Measurements from ENCODE around the gene CYTH1.
A peak's percentile ranks its signal among the peaks of the same experiment; 100 is the strongest.

CYTH1 gene

DNA sequence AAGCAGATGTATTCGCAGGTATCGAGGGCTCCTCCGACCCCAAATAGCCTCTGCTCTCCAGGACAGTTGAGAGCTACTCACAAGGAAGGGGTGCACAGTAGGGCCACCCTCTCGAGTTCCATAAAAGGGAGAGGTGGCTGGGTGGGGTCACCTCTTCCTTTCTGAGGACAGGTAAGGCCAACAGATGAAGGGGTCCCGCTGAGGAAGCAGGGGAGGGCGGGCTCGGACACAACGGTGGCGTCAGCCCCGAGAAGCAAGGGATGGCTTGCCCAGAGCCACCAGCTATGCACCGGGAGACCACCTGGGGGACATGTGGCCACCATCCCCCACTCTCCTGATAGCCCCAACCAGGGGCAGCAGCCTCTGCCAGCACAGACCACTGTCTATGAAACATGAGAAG is 15.1 kb upstream of the CYTH1 start:
- Mint-ChIP-seq H3K9me3 (no peaks in the 10 kb centered on the region), H3K27me3 (no peaks in the 10 kb centered on the region), H3K4me1 (peaks cover 71% of the 10 kb centered on the region), H3K27ac (no peak overlapping the region), H3K36me3 (peaks cover 33% of the 10 kb centered on the region), H3K4me3 (no peak overlapping the region)

DNA sequence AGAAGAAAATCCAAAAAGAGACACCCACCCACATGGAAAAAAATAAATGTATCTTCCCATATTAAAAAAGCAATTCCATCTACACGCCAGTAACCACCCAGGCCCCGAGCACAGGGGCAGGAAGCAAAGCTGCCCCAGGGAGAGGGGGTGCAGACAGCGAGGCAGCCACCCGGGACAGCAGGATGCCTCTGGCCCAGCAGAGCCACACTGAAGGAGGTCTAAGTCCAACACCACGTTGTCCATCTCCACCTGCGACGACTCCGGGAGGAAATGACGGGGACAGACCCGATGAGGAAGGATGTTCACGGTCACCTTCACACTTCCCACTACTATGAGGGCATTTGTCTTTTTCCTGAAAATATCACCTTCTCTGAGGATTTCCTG is 14.4 kb upstream of the CYTH1 start:
- Mint-ChIP-seq H3K4me3 (no peak overlapping the region), H3K9me3 (no peaks in the 10 kb centered on the region), H3K27ac (peak overlapping the region; percentile 74), H3K27me3 (no peaks in the 10 kb centered on the region), H3K36me3 (peaks cover 39% of the 10 kb centered on the region), H3K4me1 (peaks cover 78% of the 10 kb centered on the region)

DNA sequence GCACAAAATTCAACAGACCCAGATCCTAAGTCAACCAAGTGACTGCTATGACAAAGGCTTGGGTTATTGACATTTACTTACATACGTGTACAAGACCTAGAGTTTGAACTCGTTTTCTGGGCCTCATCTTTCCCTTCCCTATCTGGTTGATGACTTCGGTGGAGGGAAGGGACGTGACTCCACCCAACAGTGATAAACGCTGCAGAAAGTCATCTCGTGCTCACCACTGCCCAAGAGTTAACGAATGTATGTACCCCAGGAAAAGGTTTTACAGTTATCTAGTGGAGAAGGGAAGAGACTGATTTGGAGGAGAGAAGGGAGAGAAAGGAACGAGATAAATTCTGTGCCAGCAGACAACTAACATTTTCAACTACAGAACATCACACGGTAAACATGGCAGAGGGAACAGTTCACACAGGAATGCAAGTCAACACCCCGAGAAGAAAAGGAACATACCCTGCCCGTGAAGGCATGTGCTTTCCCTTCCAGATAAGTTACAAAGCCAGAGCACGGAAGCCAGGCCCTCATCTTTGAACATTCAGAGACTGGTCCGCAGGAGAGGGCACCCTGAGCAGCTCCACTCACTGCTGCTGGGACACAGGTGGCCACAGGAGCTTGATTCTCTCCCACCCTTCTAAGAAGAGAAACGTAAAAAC is 13.9 kb upstream of the CYTH1 start:
- no peaks in the 10 kb centered on the region for H3K9me3 Mint-ChIP-seq
- no peaks in the 10 kb centered on the region for H3K27me3 Mint-ChIP-seq
- H3K4me3 Mint-ChIP-seq = no peak overlapping the region
- peak overlapping the region; percentile 74 for H3K27ac Mint-ChIP-seq
- H3K4me1 Mint-ChIP-seq = peaks cover 76% of the 10 kb centered on the region
- peaks cover 40% of the 10 kb centered on the region for H3K36me3 Mint-ChIP-seq

DNA sequence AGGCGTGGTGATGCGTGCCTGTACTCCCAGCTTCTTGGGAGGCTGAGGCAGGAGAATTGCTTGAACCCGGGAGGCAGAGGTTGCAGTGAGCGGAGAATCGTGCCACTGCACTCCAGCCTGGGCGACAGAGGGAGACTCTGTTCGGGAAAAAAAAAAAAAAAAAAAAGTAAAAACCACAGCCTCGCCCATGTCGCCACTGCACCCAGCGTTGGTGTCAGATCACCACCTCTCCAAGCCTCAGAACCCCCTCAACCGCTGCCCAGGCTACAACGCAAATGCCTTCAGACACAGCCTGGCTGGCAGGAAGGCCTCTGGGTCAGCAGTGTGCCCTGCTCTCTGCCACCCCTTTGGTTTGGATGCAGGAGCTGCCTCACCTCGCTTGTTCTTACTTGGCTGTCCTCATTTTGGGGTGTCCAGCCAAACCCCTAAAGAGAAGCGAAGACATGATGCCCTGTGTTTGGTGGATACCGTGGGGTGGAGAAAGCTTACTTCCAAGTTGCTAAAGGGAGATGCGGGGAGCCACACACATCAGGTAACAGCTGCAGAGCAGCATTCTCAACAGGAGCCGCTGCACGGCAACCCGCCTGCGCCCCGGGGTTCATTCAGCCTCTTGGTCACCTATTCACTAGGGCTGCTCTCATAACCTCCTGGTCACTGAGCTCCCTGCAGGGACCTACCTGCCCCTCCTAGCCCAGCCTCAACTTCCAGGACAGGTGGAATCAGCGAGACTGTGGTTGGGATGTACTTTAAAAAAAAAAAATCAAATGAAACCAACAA is 13.0 kb upstream of the CYTH1 start:
- no peaks in the 10 kb centered on the region for H3K27me3 Mint-ChIP-seq
- H3K4me1 Mint-ChIP-seq = peaks cover 79% of the 10 kb centered on the region
- no peak overlapping the region for H3K4me3 Mint-ChIP-seq
- peak overlapping the region; percentile 65 for H3K27ac Mint-ChIP-seq
- H3K9me3 Mint-ChIP-seq = no peaks in the 10 kb centered on the region
- peaks cover 43% of the 10 kb centered on the region for H3K36me3 Mint-ChIP-seq

DNA sequence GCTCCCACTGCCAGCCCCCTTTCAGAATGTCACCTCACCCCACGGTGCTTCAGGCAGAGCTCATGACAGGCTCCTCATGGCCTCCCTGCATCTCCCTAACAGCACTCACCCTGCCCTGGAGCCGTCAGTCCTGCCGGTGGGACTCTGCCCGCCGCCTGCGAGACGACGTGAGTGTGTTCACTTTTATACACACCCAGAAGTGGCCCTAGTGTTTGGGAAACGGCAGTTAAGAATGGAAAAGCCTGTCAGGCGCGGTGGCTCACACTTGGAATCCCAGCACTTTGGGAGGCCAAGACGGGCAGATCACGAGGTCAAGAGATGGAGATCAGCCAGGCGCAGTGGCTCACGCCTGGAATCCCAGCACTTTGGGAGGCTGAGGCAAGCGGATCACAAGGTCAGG is 12.3 kb upstream of the CYTH1 start:
- Mint-ChIP-seq H3K9me3 (no peaks in the 10 kb centered on the region), H3K27me3 (no peaks in the 10 kb centered on the region), H3K27ac (no peak overlapping the region), H3K4me1 (peaks cover 79% of the 10 kb centered on the region), H3K36me3 (peaks cover 39% of the 10 kb centered on the region), H3K4me3 (no peak overlapping the region)

DNA sequence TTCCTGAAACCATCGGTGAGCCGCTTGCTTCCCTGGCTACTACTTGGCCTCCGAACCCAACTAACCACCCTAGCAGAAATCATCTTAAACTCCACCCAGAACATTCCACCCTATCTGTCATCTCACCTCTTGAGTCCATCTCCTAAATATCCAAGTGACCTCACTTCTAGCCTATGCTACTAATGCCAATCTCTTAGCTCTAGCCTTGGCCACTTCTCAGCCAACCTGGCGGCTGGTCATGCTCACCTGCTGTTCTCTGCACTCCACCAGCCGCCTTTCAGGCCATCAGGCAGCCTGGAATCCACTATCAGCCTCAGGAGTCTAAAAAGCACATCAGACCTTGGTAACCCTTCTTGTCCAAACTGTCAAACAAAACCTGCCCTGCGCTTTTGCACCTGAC is 11.9 kb upstream of the CYTH1 start:
- Mint-ChIP-seq H3K9me3 (no peaks in the 10 kb centered on the region), H3K27ac (peak overlapping the region; percentile 66), H3K27me3 (no peaks in the 10 kb centered on the region), H3K4me3 (no peak overlapping the region), H3K4me1 (peaks cover 79% of the 10 kb centered on the region), H3K36me3 (peaks cover 36% of the 10 kb centered on the region)

DNA sequence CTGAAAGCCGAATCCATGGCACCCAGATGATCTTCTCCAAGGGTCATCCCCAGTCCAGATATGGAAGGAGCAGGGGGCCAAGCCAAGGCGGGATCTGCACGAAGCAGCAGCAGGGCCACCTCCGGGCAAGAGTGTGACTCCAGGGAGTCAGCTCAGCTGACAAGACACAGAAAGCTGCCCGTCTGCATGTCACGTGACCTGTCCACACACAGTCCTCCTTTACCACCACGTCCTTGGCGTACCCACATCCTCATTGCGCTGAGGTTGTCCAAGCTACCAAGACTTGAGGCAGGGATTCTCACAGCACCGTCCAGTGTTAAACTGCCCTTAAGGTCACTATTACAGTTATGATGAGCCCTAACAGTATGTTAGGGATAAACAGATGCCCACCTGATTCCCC is 11.3 kb upstream of the CYTH1 start:
- Mint-ChIP-seq H3K9me3 (no peaks in the 10 kb centered on the region), H3K27ac (peak overlapping the region; percentile 66), H3K4me3 (no peak overlapping the region), H3K27me3 (no peaks in the 10 kb centered on the region), H3K36me3 (peaks cover 32% of the 10 kb centered on the region), H3K4me1 (peaks cover 79% of the 10 kb centered on the region)

DNA sequence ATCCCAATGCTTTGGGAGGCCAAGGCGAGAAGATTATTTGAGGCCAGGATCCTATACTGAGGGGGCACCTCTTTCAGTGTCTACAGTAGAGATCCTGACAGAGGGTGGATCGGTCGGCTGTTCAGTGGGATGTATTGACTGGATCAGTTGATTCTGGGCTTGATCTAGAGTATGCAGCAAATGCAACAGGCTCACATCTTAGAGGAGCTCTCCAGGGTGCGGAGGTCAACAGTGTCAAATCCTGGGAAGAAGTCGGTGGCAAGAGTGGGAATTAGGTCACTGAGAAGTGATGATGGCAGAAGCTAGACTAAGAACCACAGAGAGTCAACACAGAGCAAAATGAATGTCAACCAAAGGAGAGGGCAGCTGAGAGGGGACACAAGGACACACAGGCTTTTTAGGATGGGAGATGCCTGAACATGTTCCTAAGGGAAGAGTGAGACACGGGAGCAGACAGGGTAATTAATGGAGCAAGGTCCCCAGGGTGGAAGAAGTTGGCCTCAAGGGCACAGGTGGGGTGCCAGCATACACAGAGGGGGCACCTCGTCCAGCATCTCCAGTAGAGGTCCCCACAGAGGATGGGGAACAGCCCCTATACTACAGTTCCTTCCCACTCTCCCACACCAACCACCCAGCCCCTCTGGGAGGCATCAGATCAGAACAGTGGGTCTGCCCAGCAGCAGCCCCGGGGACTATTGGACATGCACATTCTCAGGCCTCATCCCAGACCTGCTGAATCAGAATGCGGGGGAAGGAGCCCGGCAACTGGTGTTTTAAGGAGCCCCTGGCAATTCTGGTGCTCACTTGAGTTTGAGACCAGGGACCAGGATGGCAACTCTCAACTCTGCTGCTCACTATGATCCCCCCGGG is 10.0 kb upstream of the CYTH1 start:
- Mint-ChIP-seq H3K27me3 (no peaks in the 10 kb centered on the region), H3K4me3 (peak overlapping the region; percentile 11), H3K36me3 (peaks cover 30% of the 10 kb centered on the region), H3K4me1 (peaks cover 83% of the 10 kb centered on the region), H3K27ac (peak overlapping the region; percentile 79), H3K9me3 (no peaks in the 10 kb centered on the region)

DNA sequence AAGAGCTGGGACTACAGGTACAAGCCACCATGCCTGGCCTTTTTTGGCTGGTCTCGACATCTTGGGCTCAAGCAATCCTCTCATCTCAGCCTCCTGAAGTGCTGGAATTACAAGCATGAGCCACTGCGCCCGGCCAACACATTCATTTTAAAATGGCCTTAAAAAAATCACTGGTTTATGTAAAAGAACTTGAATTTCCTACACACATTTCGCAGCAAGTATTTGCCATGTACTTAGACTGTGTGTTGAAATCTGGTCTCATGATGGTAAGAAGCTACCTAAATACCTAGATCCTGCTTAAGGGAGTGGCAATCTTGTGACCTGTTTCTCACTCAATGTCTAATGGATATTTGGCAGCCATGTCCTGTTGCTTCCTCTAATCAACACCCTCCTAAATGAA is 8.5 kb upstream of the CYTH1 start:
- H3K4me1 Mint-ChIP-seq = peaks cover 84% of the 10 kb centered on the region
- no peaks in the 10 kb centered on the region for H3K27me3 Mint-ChIP-seq
- peak overlapping the region; percentile 79 for H3K27ac Mint-ChIP-seq
- H3K36me3 Mint-ChIP-seq = peaks cover 22% of the 10 kb centered on the region
- H3K4me3 Mint-ChIP-seq = peak overlapping the region; percentile 33
- no peaks in the 10 kb centered on the region for H3K9me3 Mint-ChIP-seq

DNA sequence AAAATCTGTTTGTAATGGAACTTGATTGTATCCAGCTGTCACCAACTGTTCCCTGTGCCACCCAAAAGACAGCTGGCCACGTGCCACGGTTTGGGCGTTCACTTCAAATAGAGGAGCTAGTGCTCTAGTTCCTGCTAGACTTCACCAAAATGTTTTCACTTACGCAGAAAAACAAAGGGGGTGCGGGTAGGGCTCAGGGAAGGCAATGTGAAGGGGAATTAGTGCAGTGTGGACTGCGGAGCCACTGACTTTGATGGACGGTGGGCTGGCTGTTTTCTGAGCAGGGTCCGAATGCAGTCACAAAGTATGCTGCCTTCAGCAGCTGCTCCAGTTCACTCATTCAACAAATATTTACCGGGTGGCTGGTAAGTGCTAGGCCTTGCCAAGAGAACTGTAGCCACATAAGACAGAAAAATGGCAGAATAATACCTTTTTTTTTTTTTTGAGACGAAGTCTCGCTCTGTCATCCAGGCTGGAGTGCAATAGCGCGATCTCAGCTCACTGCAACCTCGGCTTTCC is 7.6 kb upstream of the CYTH1 start:
- Mint-ChIP-seq H3K27ac (peak overlapping the region; percentile 92), H3K9me3 (no peaks in the 10 kb centered on the region), H3K4me1 (peaks cover 86% of the 10 kb centered on the region), H3K27me3 (no peaks in the 10 kb centered on the region), H3K36me3 (peaks cover 22% of the 10 kb centered on the region), H3K4me3 (peak overlapping the region; percentile 55)

DNA sequence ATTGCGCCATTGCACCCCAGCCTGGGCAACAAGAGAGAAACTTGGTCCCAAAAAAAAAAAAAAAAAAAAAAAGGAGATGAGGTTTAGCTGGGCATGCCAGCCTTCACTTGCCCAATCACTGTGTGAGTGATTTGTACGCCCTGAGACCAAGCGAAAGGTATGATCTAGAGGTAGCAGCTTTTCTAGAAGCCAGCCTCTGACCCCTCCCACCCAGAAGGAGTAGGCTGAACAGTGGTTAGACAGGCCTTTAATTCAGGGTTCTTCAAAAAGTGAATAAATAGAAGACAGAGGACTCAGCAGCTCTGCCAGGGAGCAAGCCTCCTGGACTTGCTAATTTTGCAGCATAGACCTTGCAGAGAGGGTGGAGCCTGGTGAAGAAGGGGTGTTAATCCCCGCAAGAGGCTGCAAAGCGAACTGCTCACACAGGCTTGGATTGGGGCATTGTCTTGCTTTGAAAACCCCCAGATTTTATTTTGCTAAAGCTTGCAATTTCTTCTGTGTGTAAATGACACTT is 7.1 kb upstream of the CYTH1 start:
- H3K36me3 Mint-ChIP-seq = peaks cover 19% of the 10 kb centered on the region
- peak overlapping the region; percentile 92 for H3K27ac Mint-ChIP-seq
- H3K27me3 Mint-ChIP-seq = no peaks in the 10 kb centered on the region
- no peaks in the 10 kb centered on the region for H3K9me3 Mint-ChIP-seq
- peak overlapping the region; percentile 55 for H3K4me3 Mint-ChIP-seq
- peaks cover 88% of the 10 kb centered on the region for H3K4me1 Mint-ChIP-seq

DNA sequence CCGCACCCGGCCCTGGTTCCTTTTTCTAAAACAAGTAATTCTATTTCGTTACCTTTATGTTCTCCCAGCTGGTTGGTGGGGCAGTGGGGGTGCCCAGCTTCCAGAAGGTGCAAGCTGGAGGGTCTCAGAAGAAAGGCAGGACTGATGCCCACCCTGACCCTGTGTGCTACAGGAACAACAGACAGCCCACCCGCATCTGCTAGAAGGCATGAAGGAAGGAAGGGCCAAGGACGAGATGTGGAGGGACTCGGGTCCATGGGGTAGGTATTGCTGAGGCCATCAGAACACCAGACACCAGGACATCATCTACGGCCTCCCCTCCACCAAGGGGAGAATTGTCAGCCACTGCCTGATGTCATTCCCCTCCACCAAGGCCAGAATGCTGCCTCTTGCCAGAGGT is 6.4 kb upstream of the CYTH1 start:
- Mint-ChIP-seq H3K36me3 (peaks cover 13% of the 10 kb centered on the region), H3K9me3 (no peaks in the 10 kb centered on the region), H3K27me3 (no peaks in the 10 kb centered on the region), H3K27ac (no peak overlapping the region), H3K4me1 (peaks cover 88% of the 10 kb centered on the region), H3K4me3 (peak overlapping the region; percentile 30)

DNA sequence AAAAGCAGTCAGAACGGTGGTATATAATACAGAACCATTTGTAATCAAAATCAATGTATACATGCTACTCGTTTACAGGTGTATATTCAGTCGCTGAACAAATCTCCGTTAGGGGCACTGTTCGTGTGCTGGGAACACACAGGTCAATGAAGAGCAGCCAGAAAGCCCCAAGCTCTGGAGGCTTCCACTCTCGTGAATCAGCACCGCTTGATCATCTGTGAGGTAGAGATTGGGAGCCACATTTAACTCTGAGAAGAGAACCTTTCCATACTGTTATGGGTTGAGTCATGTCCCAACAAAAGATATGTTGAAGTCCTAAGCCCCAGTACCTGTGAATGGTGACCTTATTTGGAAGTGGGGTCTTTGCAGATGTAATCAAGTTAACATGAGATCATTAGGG is 5.4 kb upstream of the CYTH1 start:
- H3K27me3 Mint-ChIP-seq = no peaks in the 10 kb centered on the region
- H3K4me1 Mint-ChIP-seq = peaks cover 90% of the 10 kb centered on the region
- H3K4me3 Mint-ChIP-seq = no peak overlapping the region
- peak overlapping the region; percentile 44 for H3K27ac Mint-ChIP-seq
- no peaks in the 10 kb centered on the region for H3K9me3 Mint-ChIP-seq
- peaks cover 11% of the 10 kb centered on the region for H3K36me3 Mint-ChIP-seq

DNA sequence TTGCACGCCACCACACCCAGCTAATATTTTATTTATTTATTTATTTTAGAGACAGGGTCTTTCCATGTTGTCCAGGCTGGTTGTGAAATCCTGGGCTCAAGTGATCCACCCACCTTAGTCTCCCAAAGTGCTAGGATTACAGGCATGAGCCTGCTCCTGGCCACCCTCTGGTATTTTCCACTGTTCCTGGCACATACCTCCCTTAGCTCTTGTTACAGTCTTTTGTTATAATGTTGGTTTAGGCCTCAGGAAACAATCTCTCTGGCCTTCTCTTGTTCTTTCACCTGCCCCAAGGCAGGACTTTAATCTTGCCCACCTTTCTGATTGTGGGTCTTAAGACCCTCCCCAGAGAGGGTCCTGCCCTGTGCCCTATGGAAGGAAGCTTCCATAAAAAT is 3.6 kb upstream of the CYTH1 start:
- Mint-ChIP-seq H3K36me3 (peaks cover 3% of the 10 kb centered on the region), H3K4me3 (peak overlapping the region; percentile 71), H3K27ac (peak overlapping the region; percentile 66), H3K9me3 (no peaks in the 10 kb centered on the region), H3K27me3 (no peaks in the 10 kb centered on the region), H3K4me1 (peaks cover 74% of the 10 kb centered on the region)

DNA sequence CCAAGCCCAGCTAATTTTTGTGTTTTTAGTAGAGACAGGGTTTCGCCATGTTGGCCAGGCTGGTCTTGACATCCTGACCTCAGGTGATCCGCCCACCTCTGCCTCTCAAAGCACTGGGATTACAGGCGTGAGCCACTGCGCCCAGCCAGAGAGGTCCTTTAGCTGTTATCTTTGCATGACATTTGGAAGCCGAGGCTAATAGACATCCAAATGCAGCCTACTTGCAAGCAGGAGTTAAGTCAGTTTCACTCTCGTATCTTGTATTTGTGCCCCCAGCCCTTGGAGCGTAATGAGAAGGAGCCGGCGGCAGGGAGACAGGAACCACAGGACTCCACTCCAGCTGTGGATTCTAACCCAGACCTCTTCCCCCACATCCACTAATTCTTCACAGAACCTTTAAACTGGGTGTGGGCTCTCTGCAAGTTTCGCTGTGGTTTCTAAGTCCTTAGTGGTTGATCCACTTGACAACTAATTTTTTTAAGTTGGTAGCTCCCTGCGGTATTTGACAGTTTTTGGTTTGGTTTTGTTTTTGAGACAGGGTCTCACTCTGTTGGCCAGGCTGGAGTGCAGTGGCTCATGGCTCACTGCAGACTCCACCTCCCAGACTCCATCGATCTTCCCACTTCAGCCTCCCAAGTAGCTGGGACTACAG is 3.1 kb upstream of the CYTH1 start:
- Mint-ChIP-seq H3K9me3 (no peaks in the 10 kb centered on the region), H3K4me1 (peaks cover 69% of the 10 kb centered on the region), H3K4me3 (peak overlapping the region; percentile 71), H3K36me3 (peaks cover 2% of the 10 kb centered on the region), H3K27ac (peak overlapping the region; percentile 57), H3K27me3 (no peaks in the 10 kb centered on the region)
